Left lobe of liver (tissue), 2 donors: ENCODE results near the gene SSTR3. TPM values are rescaled to one million over a fixed set of nuclear protein-coding genes. Genes with fewer than 3 reads are reported as not detected.
"Not testable (repeated sequence)": the region's sequence is repeated elsewhere in the genome, so short reads cannot be mapped to it uniquely, and the experiment has no call there.

Experiments
- ATAC-seq: fragments of 200-7000 bp; cut with Tn5 transposase; one replicate; pipeline ENCODE4 v1.9.1; 2020; ENCODE audit warnings: mild to moderate bottlenecking, moderate library complexity
- DNase-seq: peaks from one replicate; pipeline ENCODE4 v3.0.0-alpha.2; 2020; ENCODE audit warnings: low spot score
- total RNA-seq: library from RNA; stranded (reverse); gene quantifications from one replicate; pipeline ENCODE4 v1.2.1, GENCODE V29; 2021
- donor health status: DM: no; HTN: no; CAD: no; lungs with moderate emphysema.
- donor health status: DM: no; HTN: yes; CAD: no.

SSTR3 gene
- total RNA-seq, 1 donor from 2014 or later: not detected

DNA sequence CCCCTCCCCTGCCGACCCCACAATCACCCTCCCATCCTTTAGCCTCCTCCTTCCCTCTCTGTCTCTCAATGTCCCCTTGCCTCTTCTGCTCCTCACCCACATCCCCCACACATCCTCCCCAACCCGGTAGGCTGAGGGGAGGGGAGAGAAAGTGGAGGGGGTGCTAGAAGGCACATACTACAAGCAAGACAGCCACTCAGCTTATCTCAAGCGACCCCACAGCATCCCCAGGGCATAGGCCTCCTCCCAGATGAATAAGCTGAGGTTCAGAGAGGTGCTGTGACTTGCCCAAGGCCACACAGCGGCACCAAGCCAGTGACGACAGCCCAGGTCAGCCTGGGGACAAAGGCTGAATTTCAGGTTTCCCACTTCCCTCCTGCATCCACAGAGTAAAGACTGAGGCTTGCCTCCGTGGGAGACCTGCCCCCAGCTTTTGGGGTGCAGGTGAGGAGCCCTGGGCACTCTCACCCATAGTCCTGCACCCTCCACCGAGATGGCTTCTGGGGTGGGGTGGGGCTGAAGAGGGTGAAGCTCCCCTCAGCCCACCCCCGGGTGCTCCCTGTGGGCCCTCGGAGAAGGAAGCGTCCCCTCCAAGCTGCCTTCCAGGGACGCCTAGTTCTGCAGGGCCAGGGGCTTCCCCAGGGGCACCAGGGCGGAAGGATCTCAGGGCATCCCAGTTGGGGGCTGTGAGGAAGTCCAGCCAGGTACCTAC is 31.3 kb upstream of the SSTR3 start:
- DNase-seq: no peak
- peak; percentile 19 for ATAC-seq

DNA sequence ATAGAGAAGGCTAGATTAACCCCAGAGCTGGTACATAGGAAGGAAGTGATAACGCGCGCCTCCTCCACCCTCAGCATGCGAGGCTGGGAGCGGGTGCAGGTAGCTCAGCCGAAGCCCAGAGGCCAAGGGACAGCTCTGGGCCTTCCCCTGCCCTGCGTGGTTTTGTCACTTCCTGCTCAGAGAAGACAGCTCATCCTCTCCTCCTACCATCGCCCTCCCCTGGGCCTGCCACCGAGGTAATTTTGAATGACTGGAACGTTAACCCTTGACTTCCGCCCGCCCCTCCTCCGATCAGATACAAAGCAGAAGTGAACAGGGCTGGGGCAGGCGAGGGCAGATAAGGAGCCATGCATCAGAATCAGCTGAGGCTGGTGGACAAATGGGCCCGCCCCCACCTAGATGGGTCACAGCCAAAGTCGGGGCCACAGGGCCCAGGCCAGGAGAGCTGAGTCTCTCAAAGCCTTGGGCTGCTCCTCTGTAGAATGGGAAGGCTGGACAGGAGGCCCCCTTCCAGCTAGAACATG is 30.2 kb upstream of the SSTR3 start:
- DNase-seq (peak; percentile 58), ATAC-seq (peak; percentile 44)

DNA sequence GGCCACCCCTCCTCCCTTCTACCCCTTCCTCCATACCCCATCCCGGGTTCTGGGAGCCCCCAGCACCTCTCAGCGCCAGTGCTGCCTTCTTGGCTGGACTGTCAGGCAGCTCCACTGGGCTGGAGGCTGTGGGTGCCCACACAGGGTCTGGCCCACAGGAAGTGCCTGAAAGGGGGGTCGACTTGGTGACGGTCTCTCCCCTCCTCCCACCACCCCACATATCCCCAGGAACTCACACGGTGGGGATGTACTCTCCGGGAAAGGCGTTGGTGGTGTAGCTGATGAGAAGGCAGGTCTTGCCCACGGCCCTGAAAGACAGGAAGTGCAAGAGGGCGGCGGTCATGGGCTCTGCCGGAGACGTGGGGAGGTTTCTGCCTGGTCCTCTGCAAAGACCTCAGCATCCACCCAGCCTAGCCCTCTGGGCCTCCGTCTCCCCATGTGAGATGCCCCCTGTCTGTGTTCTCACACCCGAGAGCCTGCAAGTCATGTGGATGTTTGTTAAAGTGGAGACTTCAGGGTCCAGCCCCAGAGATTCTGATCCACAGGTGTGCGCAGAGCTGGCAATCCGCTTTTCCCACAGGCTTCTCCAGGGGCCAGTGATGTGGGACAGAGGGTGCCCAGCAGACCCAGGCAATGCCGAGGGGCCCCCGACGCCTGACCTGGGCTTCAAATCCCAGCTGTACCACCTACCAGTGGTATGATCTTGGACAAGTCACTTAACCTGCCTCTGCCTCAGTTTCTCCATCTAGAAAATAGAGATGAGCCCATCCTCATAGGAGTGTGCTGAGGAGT is 29.3 kb upstream of the SSTR3 start:
- no peak for DNase-seq
- no peak for ATAC-seq

DNA sequence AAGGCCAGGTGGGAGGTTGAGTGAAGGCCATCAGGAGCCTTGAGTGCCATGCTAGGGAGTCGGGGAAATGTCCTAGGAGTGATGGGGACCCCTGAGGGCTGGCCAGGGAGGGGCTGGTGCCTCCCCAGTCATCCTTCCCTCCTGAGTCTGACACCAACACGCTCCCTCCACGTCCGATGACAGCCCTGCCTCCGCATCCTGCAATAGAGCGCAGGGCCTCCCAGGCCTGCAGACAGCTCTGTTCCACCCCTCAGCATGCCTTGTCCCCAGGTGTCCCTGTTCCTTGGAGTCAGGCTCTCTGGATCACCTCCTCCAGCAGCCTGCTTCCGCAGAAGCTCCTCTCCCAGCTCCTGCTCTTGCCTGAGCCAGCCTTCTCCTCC is 28.7 kb upstream of the SSTR3 start:
- DNase-seq: no peak
- no peak for ATAC-seq

DNA sequence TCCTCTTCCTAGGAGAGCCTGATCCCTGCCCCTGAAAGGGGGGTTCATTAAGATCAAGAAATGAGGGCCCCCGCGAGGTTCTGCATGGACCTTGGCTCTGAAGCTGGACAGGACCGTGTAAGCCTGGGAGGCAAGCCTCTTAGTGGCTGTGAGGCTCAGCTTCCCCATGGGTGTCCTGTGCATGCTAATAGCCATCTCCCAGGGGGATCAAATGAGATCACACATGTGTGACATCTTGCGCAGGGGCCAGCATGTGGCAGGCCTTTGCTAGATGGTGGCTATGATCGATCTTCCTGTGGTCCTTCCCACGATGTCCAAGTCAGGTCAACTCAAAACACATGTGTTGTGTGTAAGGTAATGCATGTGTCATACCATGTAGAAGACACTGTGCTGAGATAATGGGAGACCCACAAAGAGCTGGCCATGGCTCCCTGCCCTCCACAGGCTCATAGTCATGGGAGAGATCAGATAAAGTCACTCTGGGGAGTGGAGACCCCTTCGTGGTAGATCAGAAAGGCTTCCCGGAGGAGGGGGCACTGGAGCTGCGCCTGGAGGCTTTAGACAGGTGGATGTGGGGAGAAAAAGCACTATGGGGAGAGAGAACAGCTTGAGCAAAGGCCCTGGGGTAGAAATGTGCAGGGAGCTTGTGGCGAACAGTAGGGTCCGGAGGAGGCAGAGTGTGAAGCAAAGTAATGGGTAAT is 28.1 kb upstream of the SSTR3 start:
- no peak for DNase-seq

DNA sequence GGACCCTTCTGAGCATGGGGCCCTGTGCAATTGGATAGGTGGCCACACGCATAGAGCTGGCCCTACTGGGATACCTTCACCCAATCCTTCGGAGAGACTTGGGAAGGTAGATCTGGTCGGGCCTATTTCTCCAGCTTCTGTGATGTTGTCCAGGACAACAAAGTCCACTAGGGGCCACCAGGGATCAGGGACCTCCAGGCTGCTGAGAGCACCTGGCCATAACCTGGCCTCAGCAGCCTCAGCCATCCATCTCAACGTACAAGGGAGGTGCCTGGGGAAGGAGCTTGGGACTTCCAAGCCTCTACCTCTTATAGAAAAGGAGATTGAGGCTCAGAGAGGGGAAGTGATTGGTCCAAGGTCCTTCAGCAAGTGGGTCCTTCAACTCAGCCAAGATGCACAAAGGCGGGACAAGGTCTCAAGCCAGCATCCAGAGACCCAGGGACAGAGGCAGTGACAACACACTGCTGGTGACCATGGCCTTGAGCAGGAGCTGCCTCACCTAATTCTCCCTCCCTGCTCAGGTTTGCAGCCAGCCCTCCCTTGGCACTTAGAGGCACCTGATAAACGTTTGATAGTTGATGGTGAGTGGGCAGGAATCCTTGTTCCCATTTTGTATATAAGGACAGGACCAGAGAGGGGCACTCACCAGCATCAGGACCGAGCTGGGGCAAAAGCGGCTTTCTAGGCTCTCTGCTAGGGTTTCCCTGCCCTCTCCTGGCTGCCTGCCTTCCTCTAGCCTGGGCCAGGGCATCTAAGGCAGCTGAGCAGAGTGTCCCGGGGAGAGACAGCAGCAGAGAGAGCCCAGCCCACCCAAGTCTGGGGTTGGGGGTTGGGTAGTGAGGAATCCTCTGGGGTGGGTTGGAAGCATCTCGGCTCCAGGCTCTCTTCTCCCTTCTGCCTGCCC is 27.3 kb upstream of the SSTR3 start:
- no peak for ATAC-seq
- DNase-seq: no peak

More for the DNA sequence above, 28.1 kb upstream of the SSTR3 start:
- no peak for ATAC-seq

DNA sequence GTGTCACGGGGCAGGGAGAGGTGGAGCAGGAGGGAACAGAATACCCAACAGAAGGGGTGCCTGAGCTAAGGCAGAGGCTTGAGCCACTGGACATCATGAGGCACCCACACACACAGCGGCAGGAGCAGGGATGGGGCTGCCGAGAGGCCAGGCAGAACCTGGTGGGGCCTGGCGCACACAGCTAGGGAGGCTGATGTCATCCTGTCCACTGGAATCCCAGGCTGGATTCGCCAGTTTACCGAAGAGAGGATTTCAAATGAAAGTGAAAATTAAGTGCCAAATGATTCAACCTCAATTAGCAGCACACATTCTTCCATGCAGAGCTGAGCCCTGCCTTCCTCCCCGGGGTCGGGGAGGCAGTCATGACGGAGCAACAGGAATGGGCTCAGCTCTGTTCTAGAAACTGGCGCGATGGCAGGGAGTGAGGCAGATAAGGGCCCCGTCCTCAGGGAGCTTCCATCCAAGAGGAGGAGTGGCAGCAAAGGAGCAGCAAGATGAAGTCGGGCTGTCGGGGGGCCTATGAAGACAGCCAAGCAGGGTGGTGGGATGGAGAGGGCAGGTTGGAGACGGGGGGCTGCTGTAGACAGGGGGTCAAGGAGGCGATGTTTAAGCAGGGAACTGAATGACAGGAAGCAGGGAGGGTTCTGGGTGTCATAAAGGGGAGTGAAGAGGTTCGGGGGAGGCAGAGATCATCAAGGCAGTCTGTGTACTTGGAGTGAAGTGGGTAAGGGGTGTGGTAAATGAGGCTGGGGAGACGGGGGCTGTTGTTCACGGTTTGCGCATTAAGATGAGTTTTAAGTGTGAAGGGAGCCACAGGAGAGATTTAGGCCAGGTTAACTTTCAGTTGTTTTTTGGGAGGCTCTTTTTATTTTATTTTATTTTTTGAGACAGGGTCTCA is 25.3 kb upstream of the SSTR3 start:
- ATAC-seq: no peak
- no peak for DNase-seq

DNA sequence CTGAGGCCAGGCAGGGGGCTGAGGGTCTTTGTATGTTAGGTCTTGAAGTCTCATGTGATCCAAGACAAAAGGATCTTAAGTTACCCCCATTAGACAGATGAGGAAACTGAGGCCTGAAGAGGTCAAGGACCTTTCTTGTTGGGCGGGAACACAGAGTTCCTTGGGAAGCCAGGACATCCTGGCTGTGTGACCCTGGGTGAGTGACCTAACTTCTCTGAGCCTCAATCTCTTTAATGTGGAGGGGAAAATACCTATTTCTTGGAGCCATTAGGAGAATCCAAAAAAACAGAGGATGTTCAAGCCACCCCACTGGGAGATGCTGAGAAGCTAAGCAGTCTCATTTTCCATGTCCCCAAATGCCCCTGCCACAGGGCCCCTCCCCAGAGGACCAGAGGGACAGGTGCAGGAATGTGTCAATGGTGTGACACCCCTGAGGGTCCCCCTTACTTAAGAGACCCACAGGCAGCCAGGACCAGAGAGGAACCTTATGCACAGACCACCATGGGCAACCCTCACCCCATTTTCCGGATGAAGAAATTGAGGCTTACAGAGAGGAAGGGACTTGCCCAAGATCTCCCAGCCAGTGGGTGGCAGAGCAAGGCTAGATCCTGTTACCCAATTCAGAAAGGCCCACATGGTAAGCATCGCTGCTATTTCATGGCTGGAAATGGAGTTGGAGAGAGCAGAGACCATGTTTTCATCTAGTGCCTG is 23.8 kb upstream of the SSTR3 start:
- ATAC-seq (no peak), DNase-seq (no peak)

DNA sequence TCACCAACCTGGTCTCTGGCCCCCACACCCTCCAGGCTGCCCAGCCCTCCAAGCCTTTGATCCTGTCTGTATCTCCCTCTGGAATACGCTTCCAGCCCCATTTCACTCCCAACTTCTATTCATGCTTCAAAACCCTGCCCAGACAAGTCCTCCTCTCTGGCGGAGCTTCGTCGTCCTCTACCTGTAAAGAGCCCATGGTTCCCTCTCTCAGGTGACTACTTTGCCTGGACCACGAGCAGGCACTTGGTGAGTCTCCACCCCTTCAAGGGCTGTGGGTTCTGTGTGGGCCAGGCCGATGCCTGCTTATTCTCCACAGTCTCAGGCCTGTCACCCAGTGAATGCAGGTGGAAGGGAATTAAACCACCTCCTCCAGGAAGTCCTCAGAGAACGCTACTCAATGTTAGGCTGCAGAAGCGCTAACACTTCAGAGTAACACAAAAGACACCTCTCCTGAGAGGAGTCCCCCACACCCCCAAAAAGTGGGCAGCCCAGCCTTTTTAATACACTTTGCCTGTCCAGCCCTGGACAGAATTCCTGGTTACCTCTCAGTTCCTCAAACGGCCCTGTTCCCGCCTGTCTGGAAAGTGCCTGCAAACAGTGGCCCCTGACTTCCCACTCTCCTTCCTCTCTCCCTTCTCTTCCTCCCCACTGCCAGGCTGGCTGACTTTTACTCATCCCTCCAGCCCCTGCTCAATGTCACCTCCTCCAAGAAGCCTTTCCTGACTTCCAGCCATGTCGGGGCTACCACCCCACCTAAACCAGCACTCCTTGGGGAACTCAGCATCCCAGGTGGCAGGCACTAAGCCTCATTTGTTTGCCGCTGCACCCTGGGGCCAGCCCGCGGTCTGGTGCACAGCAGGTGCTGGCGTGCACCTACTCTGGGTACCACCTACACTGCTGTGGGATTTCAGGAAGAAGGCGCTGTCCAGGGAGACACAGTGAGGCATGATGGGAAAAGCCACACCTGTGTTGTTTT is 22.7 kb upstream of the SSTR3 start:
- no peak for DNase-seq
- no peak for ATAC-seq

DNA sequence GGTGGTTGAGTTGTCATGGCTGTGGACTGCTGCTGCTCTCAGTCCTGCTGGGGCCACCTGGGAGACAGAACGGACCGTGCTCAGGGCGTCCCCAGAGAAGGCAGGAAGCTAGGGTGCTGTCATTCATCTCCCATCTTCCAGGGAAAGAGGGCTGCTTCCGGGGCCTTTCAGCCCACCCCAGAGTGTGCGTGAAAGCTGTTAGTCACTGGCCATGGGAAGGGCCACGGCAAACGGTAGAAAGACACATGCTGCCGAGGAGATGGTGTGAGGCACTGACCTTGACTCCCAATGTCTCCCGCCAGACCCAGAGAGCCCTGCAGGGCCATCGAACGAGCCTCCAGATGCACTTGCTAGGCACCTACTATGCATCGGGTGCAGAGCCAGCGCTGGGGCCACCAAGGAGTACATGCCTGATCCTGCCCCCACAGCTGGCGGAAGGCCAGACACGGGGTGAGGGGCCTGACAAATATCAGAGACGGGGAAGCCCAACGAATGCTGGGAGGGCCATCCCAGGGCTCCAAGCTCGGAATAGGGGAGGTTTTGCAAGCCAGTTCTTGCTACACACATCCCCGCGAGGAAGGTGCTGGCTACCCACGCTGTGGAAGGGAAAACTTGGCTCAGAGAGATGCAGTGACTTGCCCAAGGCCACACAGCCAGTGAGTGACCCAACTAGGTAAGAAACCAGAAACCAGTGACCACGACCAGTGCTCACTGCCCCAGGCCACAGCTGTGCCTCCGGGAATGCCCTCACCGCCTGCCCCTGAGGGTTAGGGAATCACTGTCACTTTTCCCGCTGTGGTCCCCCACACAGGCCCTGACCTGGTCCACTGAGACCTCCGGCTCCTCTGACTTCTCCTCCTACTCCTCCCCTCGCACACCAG is 21.7 kb upstream of the SSTR3 start:
- no peak for ATAC-seq
- no peak for DNase-seq

DNA sequence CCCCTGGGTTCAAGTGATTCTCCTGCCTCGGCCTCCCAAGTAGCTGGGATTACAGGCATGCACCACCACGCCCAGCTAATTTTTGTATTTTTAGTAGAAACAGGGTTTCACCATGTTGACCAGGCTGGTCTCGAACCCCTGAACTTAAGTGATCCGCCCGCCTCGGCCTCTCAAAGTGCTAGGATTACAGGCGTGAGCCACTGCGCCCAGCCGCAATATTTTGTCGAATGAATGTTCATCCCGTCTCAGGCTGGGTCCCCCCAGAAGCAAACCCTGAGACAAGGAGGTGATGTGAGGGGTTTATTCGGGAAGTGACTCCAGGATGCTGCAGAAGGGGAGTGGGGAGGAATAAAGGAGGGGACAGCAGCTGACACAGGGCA is 21.1 kb upstream of the SSTR3 start:
- not testable (repeated sequence) for DNase-seq, ATAC-seq

DNA sequence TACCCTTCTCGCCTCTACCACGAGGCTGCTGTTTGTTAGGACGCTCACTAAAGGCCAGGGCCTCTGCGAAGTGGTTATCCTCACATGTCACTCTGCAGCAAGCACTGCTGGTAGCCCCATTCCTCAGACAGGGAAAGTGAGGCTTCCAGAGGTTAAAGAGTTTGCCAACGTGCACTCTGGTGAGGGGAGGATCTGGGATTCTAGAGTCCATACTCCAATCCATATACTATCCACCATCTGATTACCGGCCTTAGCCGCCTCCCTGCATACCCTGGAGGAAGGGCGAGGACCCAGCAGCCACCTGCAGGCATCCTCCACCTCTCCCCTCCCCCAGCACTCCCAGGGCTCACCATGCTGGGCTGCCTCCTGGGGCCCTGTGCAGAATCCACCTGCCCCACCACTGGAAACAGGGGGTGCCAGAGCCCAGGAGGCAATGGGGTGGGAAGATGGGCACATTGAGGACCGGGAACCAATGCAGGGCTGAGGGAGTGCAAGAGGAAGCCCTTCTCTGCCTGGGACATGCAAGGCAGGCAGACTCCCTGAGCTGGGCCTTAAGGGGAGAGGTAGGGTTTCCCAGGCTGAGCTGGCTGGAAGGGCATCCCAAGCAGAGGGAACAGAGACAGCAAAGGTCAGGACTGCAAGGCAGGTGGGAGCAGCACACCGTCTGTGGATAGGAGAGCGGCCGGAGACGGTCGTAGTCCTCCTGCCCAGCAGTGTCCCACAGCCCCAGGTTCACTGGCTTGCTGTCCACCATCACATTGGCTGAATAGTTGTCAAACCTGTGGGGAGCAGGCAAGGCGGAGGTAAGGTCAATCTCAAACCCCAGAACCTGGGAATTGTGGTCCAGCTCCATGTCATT is 20.1 kb upstream of the SSTR3 start:
- DNase-seq: no peak

DNA sequence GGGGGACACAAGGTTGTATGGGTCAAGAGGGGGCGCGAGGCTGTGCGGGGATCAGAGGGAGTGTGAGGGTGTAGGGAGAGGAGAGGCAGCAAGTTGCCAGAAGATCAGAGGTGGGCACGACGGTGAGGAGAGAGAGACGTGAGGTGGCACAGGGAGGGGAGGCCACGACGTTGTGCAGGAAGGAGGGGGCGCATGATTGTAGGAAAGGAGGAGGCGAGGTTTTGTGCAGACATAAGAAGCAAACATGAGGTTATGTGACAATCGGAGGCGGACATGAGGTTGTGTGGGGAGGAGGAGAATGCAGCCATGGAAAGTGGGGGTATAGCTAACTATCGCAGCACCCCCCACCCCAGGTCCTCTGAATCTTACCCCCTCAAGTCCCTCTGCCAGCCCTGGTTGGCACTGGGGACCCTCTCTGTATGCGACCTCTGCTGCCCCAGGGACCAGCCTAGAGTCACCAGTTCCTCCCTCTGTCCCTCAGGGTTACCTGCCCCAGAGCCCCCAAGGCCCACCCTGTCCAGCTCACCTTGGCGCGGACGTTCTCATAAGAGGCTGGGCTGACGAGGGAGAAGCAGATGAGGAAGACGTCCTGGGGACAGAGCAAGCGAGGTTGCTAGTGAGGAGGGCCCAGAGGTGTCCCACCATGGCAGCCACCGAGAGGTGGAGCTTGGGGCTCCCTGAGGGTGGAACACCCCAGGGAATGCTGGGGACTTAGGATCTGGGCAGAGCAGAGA is 19.3 kb upstream of the SSTR3 start:
- ATAC-seq (no peak), DNase-seq (no peak)

More for the DNA sequence above, 20.1 kb upstream of the SSTR3 start:
- ATAC-seq: no peak

DNA sequence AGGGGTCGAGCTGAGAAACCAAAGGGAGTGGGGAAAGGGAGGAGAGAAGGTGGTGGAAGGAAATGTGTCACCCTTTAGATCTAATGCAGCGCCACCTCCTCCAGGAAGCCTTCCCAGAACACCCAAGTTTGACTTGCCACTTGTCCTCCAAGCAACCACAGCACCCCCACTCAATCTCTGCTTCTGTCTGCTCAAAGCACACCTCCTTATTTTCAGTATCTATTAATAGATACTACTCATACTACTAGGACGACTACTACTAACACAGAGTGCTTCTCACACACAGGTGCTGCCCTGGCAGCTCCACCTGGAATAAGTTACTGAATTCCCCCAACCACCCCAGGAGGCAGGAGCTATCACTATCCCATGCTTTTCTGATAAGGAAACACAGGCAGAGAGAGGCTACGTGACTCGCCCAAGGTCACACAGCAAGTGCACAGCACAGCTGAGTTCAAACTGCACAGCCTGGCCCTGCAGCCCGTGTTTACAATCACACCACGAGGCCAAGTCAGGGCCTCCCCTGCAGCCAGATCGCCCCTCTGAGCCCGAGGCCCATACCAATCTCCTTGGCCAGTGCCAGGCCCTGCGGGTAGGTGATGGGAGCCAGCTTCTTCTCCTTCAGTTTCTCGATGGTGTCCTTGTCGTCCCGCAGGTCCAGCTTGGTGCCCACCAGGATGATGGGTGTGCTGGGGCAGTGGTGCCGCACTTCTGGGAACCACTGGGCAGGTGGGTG is 18.6 kb upstream of the SSTR3 start:
- ATAC-seq: no peak

More for the DNA sequence above, 18.6 kb upstream of the SSTR3 start:
- DNase-seq: no peak
